ENCODE measurements around the gene LIN54. TPM values are rescaled to one million over a fixed set of nuclear protein-coding genes. Genes with fewer than 3 reads are reported as not detected.

The LIN54 gene
- polyA plus RNA-seq, 1 donor (not counting 4 experiments of a cell fraction or from before 2014, with no cell fraction given), result 8.1 TPM

DNA sequence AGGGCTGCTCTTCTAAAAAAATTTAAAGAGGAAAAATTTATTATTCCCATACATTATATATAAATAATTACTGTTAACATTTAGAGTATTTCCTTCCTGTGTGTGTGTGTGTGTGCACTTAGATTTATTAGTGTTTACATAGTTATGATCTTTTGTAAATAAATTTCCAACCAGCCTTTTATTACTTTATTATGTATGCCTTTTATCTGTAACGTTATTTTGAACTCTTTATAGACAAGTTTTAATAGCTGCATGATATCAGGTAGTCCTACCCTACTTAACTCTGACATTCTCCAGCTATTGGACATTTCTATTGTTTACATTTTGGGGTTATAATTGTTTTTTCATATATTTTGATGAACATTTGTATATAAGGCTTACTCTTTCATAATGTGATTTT lies 101.3 kb downstream of the LIN54 start:
- H4K20me1 ChIP-seq (ENCODE audit: control insufficient read depth, extremely low read depth, insufficient read depth, low read length), result no peaks in the 10 kb centered on the region
- H3K9me1 ChIP-seq (ENCODE audit: control insufficient read depth, extremely low read depth, insufficient read depth, low read length), result no peaks in the 10 kb centered on the region
- no peak overlapping the region for H3K4me3 ChIP-seq (ENCODE audit: control insufficient read depth in 2 of 3, extremely low read depth in 1 of 3, insufficient read depth in 2 of 3, low read depth in 1 of 3, low read length in 3 of 3)
- H2AFZ ChIP-seq (ENCODE audit: control insufficient read depth, low read length), result no peak overlapping the region
- no peaks in the 10 kb centered on the region for H3K79me2 ChIP-seq (ENCODE audit: control insufficient read depth, insufficient read depth, low read length)
- peaks cover 0 to 3% of the 10 kb centered on the region in 2 experiments for H3K36me3 ChIP-seq (ENCODE audit: control insufficient read depth in 2 of 2, extremely low read depth in 1 of 2, insufficient read depth in 2 of 2, low read length in 2 of 2)
- DNase-seq (ENCODE audit: low read depth, low spot score) (no peak), FAIRE-seq (no peak)
- peaks cover 10% of the 10 kb centered on the region for H3K4me1 ChIP-seq (ENCODE audit: control insufficient read depth, extremely low read depth, insufficient read depth, low read length)
- dilution Hi-C loops (cut with MboI; ENCODE audit: extremely low pct_ligation_motif_present, low sequenced_read_pairs), result no loop called here
- no peak overlapping the region for H3K9ac ChIP-seq (ENCODE audit: control insufficient read depth, extremely low read depth, insufficient read depth, low read length)
- H3K9me3 ChIP-seq (ENCODE audit: control insufficient read depth, low read depth, low read length), result no peaks in the 10 kb centered on the region
- H3K27me3 ChIP-seq (ENCODE audit: control insufficient read depth, extremely low read depth, insufficient read depth, low read length), result no peaks in the 10 kb centered on the region
- no peak overlapping the region for H3K27ac ChIP-seq (ENCODE audit: control insufficient read depth, insufficient read depth, low read length)
- H3K4me2 ChIP-seq (ENCODE audit: control insufficient read depth, extremely low read depth, insufficient read depth, low read depth, low read length), result no peak overlapping the region
- TF ChIP-seq, protein P1, sequence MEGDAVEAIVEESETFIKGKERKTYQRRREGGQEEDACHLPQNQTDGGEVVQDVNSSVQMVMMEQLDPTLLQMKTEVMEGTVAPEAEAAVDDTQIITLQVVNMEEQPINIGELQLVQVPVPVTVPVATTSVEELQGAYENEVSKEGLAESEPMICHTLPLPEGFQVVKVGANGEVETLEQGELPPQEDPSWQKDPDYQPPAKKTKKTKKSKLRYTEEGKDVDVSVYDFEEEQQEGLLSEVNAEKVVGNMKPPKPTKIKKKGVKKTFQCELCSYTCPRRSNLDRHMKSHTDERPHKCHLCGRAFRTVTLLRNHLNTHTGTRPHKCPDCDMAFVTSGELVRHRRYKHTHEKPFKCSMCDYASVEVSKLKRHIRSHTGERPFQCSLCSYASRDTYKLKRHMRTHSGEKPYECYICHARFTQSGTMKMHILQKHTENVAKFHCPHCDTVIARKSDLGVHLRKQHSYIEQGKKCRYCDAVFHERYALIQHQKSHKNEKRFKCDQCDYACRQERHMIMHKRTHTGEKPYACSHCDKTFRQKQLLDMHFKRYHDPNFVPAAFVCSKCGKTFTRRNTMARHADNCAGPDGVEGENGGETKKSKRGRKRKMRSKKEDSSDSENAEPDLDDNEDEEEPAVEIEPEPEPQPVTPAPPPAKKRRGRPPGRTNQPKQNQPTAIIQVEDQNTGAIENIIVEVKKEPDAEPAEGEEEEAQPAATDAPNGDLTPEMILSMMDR (optimal IDR thresholded peaks at IDR 0.05 in 1 of 3, IDR thresholded peaks at IDR 0.05 in 1 of 3, conservative IDR thresholded peaks at IDR 0.05 in 1 of 3; ENCODE audit: extremely low read depth in 1 of 3, insufficient read depth in 2 of 3, low read length in 3 of 3), result no peak
- TF ChIP-seq EZH2 (IDR thresholded peaks at IDR 0.05; ENCODE audit: low read length), result no peak

DNA sequence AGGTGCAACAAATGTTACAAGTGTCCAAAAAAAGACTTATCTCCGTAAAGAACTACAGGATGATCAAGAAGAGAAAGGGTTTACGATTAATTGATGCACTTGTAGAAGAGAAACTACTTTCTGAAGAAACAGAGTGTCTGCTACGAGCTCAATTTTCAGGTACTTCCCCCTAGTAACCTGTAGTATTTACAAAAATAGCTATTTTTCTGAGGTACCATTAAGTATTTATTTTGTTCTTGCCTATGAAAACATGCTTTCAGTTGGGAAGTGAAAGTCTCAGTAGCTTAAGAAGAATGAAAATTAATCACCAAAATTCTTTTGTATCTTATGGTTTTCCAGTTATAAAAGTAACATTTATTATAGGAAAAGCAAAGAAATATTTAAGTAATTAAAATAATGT lies 104.2 kb downstream of the LIN54 start:
- dilution Hi-C loops (cut with MboI; ENCODE audit: extremely low pct_ligation_motif_present, low sequenced_read_pairs), result no loop called here
- no peaks in the 10 kb centered on the region for H3K9me1 ChIP-seq (ENCODE audit: control insufficient read depth, extremely low read depth, insufficient read depth, low read length)
- H3K79me2 ChIP-seq (ENCODE audit: control insufficient read depth, insufficient read depth, low read length), result peaks cover 3% of the 10 kb centered on the region
- no peak overlapping the region for H3K27ac ChIP-seq (ENCODE audit: control insufficient read depth, insufficient read depth, low read length)
- no peak for DNase-seq (ENCODE audit: low read depth, low spot score)
- no peaks in the 10 kb centered on the region for H4K20me1 ChIP-seq (ENCODE audit: control insufficient read depth, extremely low read depth, insufficient read depth, low read length)
- no peak overlapping the region for H3K4me3 ChIP-seq (ENCODE audit: control insufficient read depth in 2 of 3, extremely low read depth in 1 of 3, insufficient read depth in 2 of 3, low read depth in 1 of 3, low read length in 3 of 3)
- H3K9me3 ChIP-seq (ENCODE audit: control insufficient read depth, low read depth, low read length), result no peaks in the 10 kb centered on the region
- TF ChIP-seq, protein P1 (optimal IDR thresholded peaks at IDR 0.05 in 1 of 3, IDR thresholded peaks at IDR 0.05 in 1 of 3, conservative IDR thresholded peaks at IDR 0.05 in 1 of 3; ENCODE audit: extremely low read depth in 1 of 3, insufficient read depth in 2 of 3, low read length in 3 of 3), result no peak
- TF ChIP-seq EZH2 (IDR thresholded peaks at IDR 0.05; ENCODE audit: low read length), result no peak
- no peak for FAIRE-seq
- H3K4me2 ChIP-seq (ENCODE audit: control insufficient read depth, extremely low read depth, insufficient read depth, low read depth, low read length), result no peak overlapping the region
- H2AFZ ChIP-seq (ENCODE audit: control insufficient read depth, low read length), result no peak overlapping the region
- peaks cover 10% of the 10 kb centered on the region for H3K4me1 ChIP-seq (ENCODE audit: control insufficient read depth, extremely low read depth, insufficient read depth, low read length)
- H3K27me3 ChIP-seq (ENCODE audit: control insufficient read depth, extremely low read depth, insufficient read depth, low read length), result no peaks in the 10 kb centered on the region
- H3K9ac ChIP-seq (ENCODE audit: control insufficient read depth, extremely low read depth, insufficient read depth, low read length), result no peak overlapping the region
- H3K36me3 ChIP-seq (ENCODE audit: control insufficient read depth in 2 of 2, extremely low read depth in 1 of 2, insufficient read depth in 2 of 2, low read length in 2 of 2), result peaks cover 0 to 3% of the 10 kb centered on the region in 2 experiments
